K562 (cell line): ENCODE results near the gene EGR1. TPM values are rescaled to one million over a fixed set of nuclear protein-coding genes. Genes with fewer than 3 reads are reported as not detected.

ENCODE experiments used
- C11orf30 ChIP-seq: fragments of 450-650 bp; IDR thresholded peaks from 2 replicates; pipeline ENCODE4 v1.6.1; 2016; ENCODE audit warnings: low read depth, mild to moderate bottlenecking
- DMBX1 ChIP-seq: fragments of 250-450 bp; sonication (Bioruptor Pico); IDR thresholded peaks from 2 replicates; pipeline ENCODE4 v1.8.0; 2022; ENCODE audit warnings: inconsistent platforms, mild to moderate bottlenecking, moderate library complexity, borderline replicate concordance
- DPF2 ChIP-seq: fragments of 450-650 bp; IDR thresholded peaks from 2 replicates; pipeline ENCODE4 v1.6.1; 2016
- EHMT2 ChIP-seq: fragments of 450-650 bp; IDR thresholded peaks from 2 replicates; pipeline ENCODE4 v1.6.1; 2018; ENCODE audit warnings: antibody characterized with exemption
- EWSR1 ChIP-seq: fragments of 450-650 bp; IDR thresholded peaks from 2 replicates; pipeline ENCODE4 v1.6.1; 2018; ENCODE audit warnings: borderline replicate concordance, mild to moderate bottlenecking, low read depth, moderate library complexity; ENCODE audit not compliant: partially characterized antibody
- FOXA3 ChIP-seq, 2 experiments: fragments of 450-650 bp in 1 of 2; sonication (generic) in 1 of 2; formaldehyde crosslinking; IDR thresholded peaks in 1 of 2; conservative IDR thresholded peaks in 1 of 2; 2 replicates each; pipeline versions ENCODE4 v1.4.0 to v1.8.0; 2020 to 2022; ENCODE audit warnings: mild to moderate bottlenecking in 2 of 2, missing genetic modification reagents in 1 of 2
- GTF2A2 ChIP-seq: IDR thresholded peaks from 2 replicates; pipeline ENCODE4 v1.6.1; 2016; ENCODE audit warnings: mild to moderate bottlenecking, missing genetic modification characterization, missing compliant biosample characterization
- HDAC2 ChIP-seq: fragments of 450-650 bp; IDR thresholded peaks from 2 replicates; pipeline ENCODE4 v1.6.1; 2016; ENCODE audit warnings: mild to moderate bottlenecking
- KDM1A ChIP-seq, 2 experiments: fragments of 450-650 bp; IDR thresholded peaks; 2 replicates each; pipeline ENCODE4 v1.6.1; 2016; ENCODE audit warnings: mild to moderate bottlenecking in 2 of 2
- LEF1 ChIP-seq: fragments of 450-650 bp; IDR thresholded peaks from 2 replicates; pipeline ENCODE4 v1.6.1; 2016; ENCODE audit warnings: mild to moderate bottlenecking
- MEIS2 ChIP-seq: fragments of 450-650 bp; IDR thresholded peaks from 2 replicates; pipeline ENCODE4 v1.6.1; 2014; ENCODE audit warnings: mild to moderate bottlenecking; ENCODE audit not compliant: partially characterized antibody
- MTA3 ChIP-seq: fragments of 450-650 bp; formaldehyde crosslinking; IDR thresholded peaks from 2 replicates; pipeline ENCODE4 v1.6.1; 2017; ENCODE audit warnings: mild to moderate bottlenecking, borderline replicate concordance
- MYC ChIP-seq, 2 experiments: fragments of 250-450 bp in 1 of 2; sonication (Bioruptor Pico) in 1 of 2; IDR thresholded peaks; 2 replicates each; pipeline versions ENCODE4 v1.5.1 to v1.6.1; 2012 to 2021; ENCODE audit warnings: low read depth in 2 of 2, borderline replicate concordance in 1 of 2, improper control_type of control experiment in 1 of 2, low read length in 1 of 2, mild to moderate bottlenecking in 1 of 2, moderate library complexity in 1 of 2
- NR2C2 ChIP-seq, 2 experiments: fragments of 200-800 bp in 1 of 2; sonication (Bioruptor generic) in 1 of 2; sonication (generic) in 1 of 2; formaldehyde crosslinking in 1 of 2; IDR thresholded peaks; 2 replicates each; pipeline versions ENCODE4 v1.6.1 to v1.8.0; 2016 to 2022; ENCODE audit warnings: mild to moderate bottlenecking in 1 of 2, missing compliant biosample characterization in 1 of 2, missing genetic modification characterization in 1 of 2, missing genetic modification reagents in 1 of 2
- NRF1 ChIP-seq, 2 experiments: fragments of 450-650 bp; IDR thresholded peaks in 1 of 2; conservative IDR thresholded peaks in 1 of 2; 2 replicates each; pipeline ENCODE4 v1.6.1; 2014; ENCODE audit warnings: mild to moderate bottlenecking in 2 of 2
- RBM17 ChIP-seq: fragments of 200-400 bp; formaldehyde crosslinking; IDR thresholded peaks from 2 replicates; pipeline ENCODE4 v1.6.1; 2017; ENCODE audit warnings: low read depth, mild to moderate bottlenecking, low read length, borderline replicate concordance
- RNF2 ChIP-seq: sonication (generic); IDR thresholded peaks from 2 replicates; pipeline ENCODE4 v1.6.1; 2016
- SOX6 ChIP-seq: fragments of 450-650 bp; IDR thresholded peaks from 2 replicates; pipeline ENCODE4 v1.6.1; 2014; ENCODE audit warnings: mild to moderate bottlenecking
- SPI1 ChIP-seq: IDR thresholded peaks from 2 replicates; pipeline ENCODE4 v1.6.1; 2011; ENCODE audit warnings: low read depth, low read length, control low read depth, borderline replicate concordance
- TCF3 ChIP-seq: sonication (generic); formaldehyde crosslinking; IDR thresholded peaks from 2 replicates; pipeline ENCODE4 v1.4.0; 2020; ENCODE audit warnings: mild to moderate bottlenecking, missing genetic modification reagents
- ZNF395 ChIP-seq: fragments of 200-800 bp; sonication (Bioruptor generic); IDR thresholded peaks from 2 replicates; pipeline ENCODE4 v1.6.1; 2017; ENCODE audit warnings: missing genetic modification characterization, missing compliant biosample characterization
- polyA plus RNA-seq, 8 experiments: library from polyadenylated mRNA; depleted of rRNA in 4 of 8; stranded (reverse) in 5 of 8; unstranded in 3 of 8; fragments of >200 nt; fragmentation: Nextera tagmentation in 2 of 8; fragmentation: Illumina TruSeq in 1 of 8; extraction: Ambion mirVana in 2 of 8; extraction: Trizol in 1 of 8; gene quantifications; 2 replicates each; pipeline versions ENCODE4 v1.2.1 to v1.2.3, GENCODE V29; 2011 to 2014; ENCODE audit warnings: inconsistent platforms in 1 of 8, missing spikeins in 1 of 8
- total RNA-seq, 7 experiments: library from RNA; depleted of rRNA in 6 of 7; stranded (reverse); fragments of >200 nt in 6 of 7; fragmentation: Illumina TruSeq in 2 of 7; extraction: Trizol in 2 of 7; gene quantifications; 2 replicates each; pipeline versions ENCODE4 v1.2.1 to v1.2.3, GENCODE V29; 2011 to 2021; ENCODE audit warnings: low replicate concordance in 1 of 7
- TF ChIP-seq, protein P1 (sequence below), 3 experiments: fragments of 200-800 bp in 1 of 3; fragments of 250-450 bp in 1 of 3; fragments of 450-650 bp in 1 of 3; sonication (Bioruptor Pico) in 1 of 3; sonication (Bioruptor generic) in 1 of 3; formaldehyde crosslinking in 1 of 3; IDR thresholded peaks; 2 replicates each; pipeline versions ENCODE4 v1.6.1 to v1.8.0; 2016 to 2022; ENCODE audit warnings: mild to moderate bottlenecking in 2 of 3, missing genetic modification characterization in 2 of 3, missing compliant biosample characterization in 1 of 3, moderate library complexity in 1 of 3
- TF ChIP-seq, protein P2 (sequence below): sonication (generic); formaldehyde crosslinking; IDR thresholded peaks from 2 replicates; pipeline ENCODE4 v1.9.0; 2022; ENCODE audit warnings: mild to moderate bottlenecking, missing genetic modification reagents

EGR1 gene
- total and polyA plus RNA-seq, 9 of the 15 experiments (the other 6 are each of a cell fraction or from before 2014, with no cell fraction given): 1.3 to 132 (median 21.5) TPM

DNA sequence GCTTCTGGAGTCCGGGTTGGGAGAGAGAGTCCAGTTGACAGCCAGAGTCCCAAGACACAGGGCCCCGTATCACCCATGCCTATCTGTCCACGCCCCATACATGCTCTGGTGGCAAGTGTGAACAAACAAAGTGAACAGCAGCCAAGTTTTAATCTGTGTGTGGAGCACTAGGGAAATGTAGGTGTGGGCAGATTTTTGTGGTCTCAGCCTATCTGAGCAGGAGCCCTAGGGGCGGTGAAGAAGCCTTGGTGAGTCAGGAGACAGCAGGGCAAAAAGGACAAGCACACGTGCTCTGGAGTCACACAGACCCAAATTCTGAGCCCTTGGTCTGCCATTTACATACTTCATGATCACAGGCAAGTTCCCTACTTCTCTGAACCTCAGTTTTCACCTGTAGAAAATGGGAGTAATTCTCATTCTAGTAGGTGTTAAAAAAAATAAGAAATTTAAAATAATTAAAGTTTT lies 23.2 kb downstream of the EGR1 start (continued):
- TF ChIP-seq NR2C2 (CRISPR knock-in tag; IDR thresholded peaks at IDR 0.05): no peak
- peak; percentile 53; the same call in 1 of the 2 replicates for TF ChIP-seq NR2C2 (tag; IDR thresholded peaks at IDR 0.05)
- no peak for TF ChIP-seq C11orf30
- peak; percentile 34; the same call in 1 of the 2 replicates for TF ChIP-seq MTA3
- peak; percentile 69 for TF ChIP-seq LEF1
- TF ChIP-seq HDAC2: peak; percentile 37; the same call in 1 of the 2 replicates
- peak; percentile 38 to 62; a peak in 3 of 4 replicates for TF ChIP-seq NRF1 (conservative IDR thresholded peaks at IDR 0.05 in 1 of 2, IDR thresholded peaks at IDR 0.05 in 1 of 2)
- no peak for TF ChIP-seq SPI1
- TF ChIP-seq MYC (IDR thresholded peaks at IDR 0.05; ENCODE audit: low read depth, low read length): peak; percentile 81
- TF ChIP-seq MYC (CRISPR knock-in tag; IDR thresholded peaks at IDR 0.05; ENCODE audit: borderline replicate concordance, low read depth): no peak
- TF ChIP-seq EWSR1: no peak
- TF ChIP-seq MEIS2: peak; percentile 23
- peak; percentile 49; the same call in 1 of the 2 replicates for TF ChIP-seq TCF3 (CRISPR knock-in tag)
- peak in 1 of 2 experiments; percentile 7; a peak in 1 of 4 replicates for TF ChIP-seq FOXA3 (CRISPR knock-in tag; conservative IDR thresholded peaks at IDR 0.05 in 1 of 2, IDR thresholded peaks at IDR 0.05 in 1 of 2)
- TF ChIP-seq, protein P1, sequence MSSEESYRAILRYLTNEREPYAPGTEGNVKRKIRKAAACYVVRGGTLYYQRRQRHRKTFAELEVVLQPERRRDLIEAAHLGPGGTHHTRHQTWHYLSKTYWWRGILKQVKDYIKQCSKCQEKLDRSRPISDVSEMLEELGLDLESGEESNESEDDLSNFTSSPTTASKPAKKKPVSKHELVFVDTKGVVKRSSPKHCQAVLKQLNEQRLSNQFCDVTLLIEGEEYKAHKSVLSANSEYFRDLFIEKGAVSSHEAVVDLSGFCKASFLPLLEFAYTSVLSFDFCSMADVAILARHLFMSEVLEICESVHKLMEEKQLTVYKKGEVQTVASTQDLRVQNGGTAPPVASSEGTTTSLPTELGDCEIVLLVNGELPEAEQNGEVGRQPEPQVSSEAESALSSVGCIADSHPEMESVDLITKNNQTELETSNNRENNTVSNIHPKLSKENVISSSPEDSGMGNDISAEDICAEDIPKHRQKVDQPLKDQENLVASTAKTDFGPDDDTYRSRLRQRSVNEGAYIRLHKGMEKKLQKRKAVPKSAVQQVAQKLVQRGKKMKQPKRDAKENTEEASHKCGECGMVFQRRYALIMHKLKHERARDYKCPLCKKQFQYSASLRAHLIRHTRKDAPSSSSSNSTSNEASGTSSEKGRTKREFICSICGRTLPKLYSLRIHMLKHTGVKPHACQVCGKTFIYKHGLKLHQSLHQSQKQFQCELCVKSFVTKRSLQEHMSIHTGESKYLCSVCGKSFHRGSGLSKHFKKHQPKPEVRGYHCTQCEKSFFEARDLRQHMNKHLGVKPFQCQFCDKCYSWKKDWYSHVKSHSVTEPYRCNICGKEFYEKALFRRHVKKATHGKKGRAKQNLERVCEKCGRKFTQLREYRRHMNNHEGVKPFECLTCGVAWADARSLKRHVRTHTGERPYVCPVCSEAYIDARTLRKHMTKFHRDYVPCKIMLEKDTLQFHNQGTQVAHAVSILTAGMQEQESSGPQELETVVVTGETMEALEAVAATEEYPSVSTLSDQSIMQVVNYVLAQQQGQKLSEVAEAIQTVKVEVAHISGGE (CRISPR knock-in tag; IDR thresholded peaks at IDR 0.05): peak in 1 of 3 experiments; percentile 56; a peak in 1 of 6 replicates
- 0 out of 2 replicates have a peak, but pooled peaks have one; percentile 49 for TF ChIP-seq ZNF395 (CRISPR knock-in tag)
- no peak for TF ChIP-seq GTF2A2 (tag)
- TF ChIP-seq DMBX1 (CRISPR knock-in tag): no peak
- TF ChIP-seq DPF2: peak; percentile 69
- peak; percentile 69; the same call in 1 of the 2 replicates for TF ChIP-seq RNF2
- TF ChIP-seq KDM1A (IDR thresholded peaks at IDR 0.05): peak; percentile 32 to 68; a peak in 3 of 4 replicates
- no peak for TF ChIP-seq EHMT2
- TF ChIP-seq, protein P2, sequence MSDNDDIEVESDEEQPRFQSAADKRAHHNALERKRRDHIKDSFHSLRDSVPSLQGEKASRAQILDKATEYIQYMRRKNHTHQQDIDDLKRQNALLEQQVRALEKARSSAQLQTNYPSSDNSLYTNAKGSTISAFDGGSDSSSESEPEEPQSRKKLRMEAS (CRISPR knock-in tag): peak; percentile 78
- peak; percentile 74 for TF ChIP-seq SOX6
- no peak for TF ChIP-seq RBM17
